ENCODE results near the gene GJC3. TPM values are rescaled to one million over a fixed set of nuclear protein-coding genes. Genes with fewer than 3 reads are reported as not detected.
"Not testable (repeated sequence)": the region's sequence is repeated elsewhere in the genome, so short reads cannot be mapped to it uniquely, and the experiment has no call there.

The GJC3 gene
- total RNA-seq, 1 donor: not detected

DNA sequence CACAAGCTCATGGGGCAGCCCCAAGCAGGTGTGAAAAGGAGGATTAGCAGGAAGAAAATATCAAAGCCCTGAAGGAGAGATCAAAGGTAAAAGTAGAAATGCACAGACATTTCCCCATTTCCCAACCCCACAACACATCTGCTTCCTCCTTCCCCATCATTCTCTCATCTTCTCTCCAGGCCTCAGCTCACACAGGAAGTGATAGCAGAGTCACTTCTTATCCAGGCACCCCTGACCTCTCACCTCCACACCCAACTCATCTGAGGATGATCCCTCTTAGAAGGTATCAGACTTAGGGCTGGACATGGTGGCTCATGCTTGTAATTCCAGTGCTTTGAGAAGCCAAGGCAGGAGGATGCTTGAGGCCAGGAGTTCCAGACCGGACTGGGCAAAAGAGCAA, 18.2 kb upstream of the GJC3 start:
- no peak overlapping the region for H3K4me3 ChIP-seq (ENCODE audit: low read depth, low read length)
- TF ChIP-seq CTCF (IDR thresholded peaks at IDR 0.05; ENCODE audit: insufficient read depth, low read length): no peak
- no peak for DNase-seq (ENCODE audit: low read depth)

- no peak for DNase-seq (ENCODE audit: low read depth)
- no peak for TF ChIP-seq CTCF (IDR thresholded peaks at IDR 0.05; ENCODE audit: insufficient read depth, low read length)
- H3K4me3 ChIP-seq (ENCODE audit: low read depth, low read length): no peak overlapping the region
Observed at GRCh38 chr7:99944497-99945070, 15.2 kb upstream of the GJC3 start.

GRCh38 chr7:99943641-99944496, 14.4 kb upstream of the GJC3 start:
- no peak overlapping the region for H3K4me3 ChIP-seq (ENCODE audit: low read depth, low read length)
- DNase-seq (ENCODE audit: low read depth): no peak
- TF ChIP-seq CTCF (IDR thresholded peaks at IDR 0.05; ENCODE audit: insufficient read depth, low read length): no peak

GRCh38 chr7:99938296-99938695, 8.9 kb upstream of the GJC3 start:
- DNase-seq (ENCODE audit: low read depth): no peak
- TF ChIP-seq CTCF (IDR thresholded peaks at IDR 0.05; ENCODE audit: insufficient read depth, low read length): no peak
- H3K4me3 ChIP-seq (ENCODE audit: low read depth, low read length): no peak overlapping the region

- not testable (repeated sequence) for H3K4me3 ChIP-seq (ENCODE audit: low read depth, low read length); DNase-seq (ENCODE audit: low read depth)
Observed at GRCh38 chr7:99935009-99935408, 5.6 kb upstream of the GJC3 start.

- no peak for DNase-seq (ENCODE audit: low read depth)
Observed at GRCh38 chr7:99930376-99930775, 956 bp upstream of the GJC3 start.

More at GRCh38 chr7:99930376-99930775, 956 bp upstream of the GJC3 start:
- no peak overlapping the region for H3K4me3 ChIP-seq (ENCODE audit: low read depth, low read length)
- no peak for TF ChIP-seq CTCF (IDR thresholded peaks at IDR 0.05; ENCODE audit: insufficient read depth, low read length)
